GM12891 (cell line): Measurements from ENCODE around the gene MYLK3.

Experiments used
- POLR2A ChIP-seq: IDR thresholded peaks from 2 replicates; pipeline ENCODE4 v1.6.1; 2011; ENCODE audit warnings: low read depth, low read length, control low read depth
- POLR2AphosphoS5 ChIP-seq: IDR thresholded peaks from 2 replicates; pipeline ENCODE4 v1.6.1; 2011; ENCODE audit warnings: low read depth, low read length, control low read depth
- POU2F2 ChIP-seq: IDR thresholded peaks from 2 replicates; pipeline ENCODE4 v1.6.1; 2011; ENCODE audit warnings: low read depth, mild to moderate bottlenecking, control low read depth, low read length, moderate library complexity
- SPI1 ChIP-seq: IDR thresholded peaks from 2 replicates; pipeline ENCODE4 v1.6.1; 2011; ENCODE audit warnings: low read depth, low read length, control low read depth
- TAF1 ChIP-seq: IDR thresholded peaks from 2 replicates; pipeline ENCODE4 v1.6.1; 2011; ENCODE audit warnings: low read depth, low read length, control low read depth

GRCh38 chr16:46748775-46749705 is 896 bp upstream of the MYLK3 start:
- TF ChIP-seq POLR2A (no peak), POLR2AphosphoS5 (no peak), TAF1 (no peak), SPI1 (no peak), POU2F2 (no peak)
